ENCODE measurements around the gene TIMM17A. TPM values are rescaled to one million over a fixed set of nuclear protein-coding genes. Genes with fewer than 3 reads are reported as not detected.
A peak's percentile ranks its signal among the peaks of the same experiment; 100 is the strongest.
"Not testable (repeated sequence)": the region's sequence is repeated elsewhere in the genome, so short reads cannot be mapped to it uniquely, and the experiment has no call there.

Gene TIMM17A
- total RNA-seq, 1 donor from 2014 or later: 50.8 TPM

DNA sequence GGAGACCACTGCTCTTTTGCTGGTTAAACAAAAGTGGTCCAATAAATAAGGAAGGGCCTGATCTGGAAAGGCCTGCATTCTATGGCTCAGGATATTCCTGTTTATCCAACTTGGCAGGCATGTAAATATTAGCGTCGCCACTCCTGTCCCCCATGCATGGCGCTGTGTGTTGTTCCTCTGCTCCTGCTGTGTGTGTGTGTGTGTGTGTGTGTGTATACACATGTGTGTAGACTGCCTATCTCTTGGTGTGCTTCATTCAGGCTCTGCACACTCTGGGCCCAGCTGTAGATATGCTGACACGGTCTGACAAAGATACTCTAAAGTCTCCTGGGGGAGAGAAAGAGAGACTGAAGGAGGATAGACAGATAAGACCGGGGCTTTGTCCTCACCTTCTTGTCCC, 15.7 kb upstream of the TIMM17A start:
- Mint-ChIP-seq H3K4me1 (ENCODE audit: unreplicated experiment) (peaks cover 59% of the 10 kb centered on the region), H3K27ac (ENCODE audit: unreplicated experiment) (peak overlapping the region; percentile 87), H3K27me3 (ENCODE audit: unreplicated experiment) (no peaks in the 10 kb centered on the region), H3K4me3 (ENCODE audit: unreplicated experiment) (no peak overlapping the region), H3K36me3 (ENCODE audit: unreplicated experiment) (peaks cover 2% of the 10 kb centered on the region), H3K9me3 (ENCODE audit: unreplicated experiment) (no peaks in the 10 kb centered on the region)
- TF ChIP-seq CTCF (IDR thresholded peaks at IDR 0.05): no peak
- no peak for DNase-seq (ENCODE audit: extremely low spot score, unreplicated experiment)

GRCh38 chr1:201940316-201940715, 15.0 kb upstream of the TIMM17A start:
- H3K36me3 Mint-ChIP-seq (ENCODE audit: unreplicated experiment); H3K27me3 Mint-ChIP-seq (ENCODE audit: unreplicated experiment); H3K4me3 Mint-ChIP-seq (ENCODE audit: unreplicated experiment); DNase-seq (ENCODE audit: extremely low spot score, unreplicated experiment); H3K9me3 Mint-ChIP-seq (ENCODE audit: unreplicated experiment): not testable (repeated sequence)
- Mint-ChIP-seq H3K27ac (ENCODE audit: unreplicated experiment) (peak overlapping the region; percentile 87), H3K4me1 (ENCODE audit: unreplicated experiment) (peaks cover 59% of the 10 kb centered on the region)

DNA sequence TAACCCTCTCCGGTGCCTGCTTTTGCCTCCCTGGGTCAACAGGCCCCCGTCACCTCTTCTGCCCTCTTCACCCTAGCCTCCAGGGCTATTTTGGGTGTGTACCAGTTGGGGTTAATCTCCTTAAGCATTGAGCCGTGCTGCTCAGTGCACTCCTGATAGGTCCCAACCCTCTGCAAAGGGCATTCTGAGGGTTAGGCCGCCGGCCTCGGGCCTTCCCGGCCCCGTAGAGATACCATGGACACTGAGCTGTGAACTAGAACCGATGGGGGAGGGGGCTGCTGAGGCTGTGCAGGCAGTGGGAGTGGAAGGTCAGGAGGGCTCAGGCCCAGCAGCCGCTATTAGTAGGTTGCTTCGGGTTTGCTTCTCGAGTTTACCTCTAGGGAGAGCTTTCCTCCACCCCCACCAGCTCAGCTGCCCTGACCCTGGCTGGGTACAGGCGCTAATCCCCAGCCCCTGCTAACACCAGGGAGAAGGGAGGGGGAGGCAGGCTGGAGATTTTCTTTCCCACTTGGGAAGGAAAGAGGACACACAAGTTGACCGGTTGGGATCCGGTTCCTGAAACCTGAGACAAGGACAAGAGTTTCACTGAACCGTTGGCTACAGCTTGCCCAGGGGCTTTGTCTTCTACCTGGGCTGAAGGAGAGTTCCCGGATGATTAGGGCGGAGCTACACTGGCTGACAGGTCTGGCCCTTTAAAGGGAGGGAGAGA, 13.7 kb upstream of the TIMM17A start:
- H3K36me3 Mint-ChIP-seq (ENCODE audit: unreplicated experiment): no peaks in the 10 kb centered on the region
- peak overlapping the region; percentile 70 for H3K27ac Mint-ChIP-seq (ENCODE audit: unreplicated experiment)
- peaks cover 68% of the 10 kb centered on the region for H3K4me1 Mint-ChIP-seq (ENCODE audit: unreplicated experiment)
- H3K27me3 Mint-ChIP-seq (ENCODE audit: unreplicated experiment): no peaks in the 10 kb centered on the region
- H3K9me3 Mint-ChIP-seq (ENCODE audit: unreplicated experiment): no peaks in the 10 kb centered on the region
- TF ChIP-seq CTCF (IDR thresholded peaks at IDR 0.05): no peak
- DNase-seq (ENCODE audit: extremely low spot score, unreplicated experiment): no peak
- H3K4me3 Mint-ChIP-seq (ENCODE audit: unreplicated experiment): peak overlapping the region; percentile 51

GRCh38 chr1:201942129-201942495, 13.2 kb upstream of the TIMM17A start:
- H3K36me3 Mint-ChIP-seq (ENCODE audit: unreplicated experiment): no peaks in the 10 kb centered on the region
- H3K27me3 Mint-ChIP-seq (ENCODE audit: unreplicated experiment): no peaks in the 10 kb centered on the region
- no peaks in the 10 kb centered on the region for H3K9me3 Mint-ChIP-seq (ENCODE audit: unreplicated experiment)
- no peak for TF ChIP-seq CTCF (IDR thresholded peaks at IDR 0.05)
- no peak for DNase-seq (ENCODE audit: extremely low spot score, unreplicated experiment)
- peak overlapping the region; percentile 70 for H3K27ac Mint-ChIP-seq (ENCODE audit: unreplicated experiment)
- H3K4me3 Mint-ChIP-seq (ENCODE audit: unreplicated experiment): no peak overlapping the region
- peaks cover 74% of the 10 kb centered on the region for H3K4me1 Mint-ChIP-seq (ENCODE audit: unreplicated experiment)

DNA sequence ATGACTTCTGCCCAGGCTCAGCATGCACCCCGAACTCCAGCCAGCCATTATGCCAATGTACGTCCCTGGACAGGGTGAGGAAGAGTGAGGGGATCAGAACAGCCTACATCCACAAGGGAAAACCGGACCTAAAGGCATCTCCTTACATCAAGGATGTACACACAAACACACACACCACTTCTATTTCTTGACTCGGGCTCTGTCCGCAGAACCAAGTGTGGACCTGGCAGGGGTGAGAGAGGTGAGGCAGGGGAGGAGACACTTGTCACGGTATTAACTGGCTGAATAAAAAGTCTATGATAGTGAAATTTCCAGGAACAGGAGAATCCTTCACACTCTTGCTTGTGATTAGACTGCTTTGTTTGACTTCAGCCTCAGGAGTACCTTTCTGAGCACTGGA, 11.3 kb upstream of the TIMM17A start:
- peaks cover 65% of the 10 kb centered on the region for H3K4me1 Mint-ChIP-seq (ENCODE audit: unreplicated experiment)
- no peaks in the 10 kb centered on the region for H3K36me3 Mint-ChIP-seq (ENCODE audit: unreplicated experiment)
- no peaks in the 10 kb centered on the region for H3K9me3 Mint-ChIP-seq (ENCODE audit: unreplicated experiment)
- no peak for TF ChIP-seq CTCF (IDR thresholded peaks at IDR 0.05)
- H3K27me3 Mint-ChIP-seq (ENCODE audit: unreplicated experiment): no peaks in the 10 kb centered on the region
- peak overlapping the region; percentile 85 for H3K4me3 Mint-ChIP-seq (ENCODE audit: unreplicated experiment)
- DNase-seq (ENCODE audit: extremely low spot score, unreplicated experiment): no peak
- H3K27ac Mint-ChIP-seq (ENCODE audit: unreplicated experiment): peak overlapping the region; percentile 6

All from osteocyte (in vitro differentiated cells).